Measurements from ENCODE around the gene OPCML. TPM values are rescaled to one million over a fixed set of nuclear protein-coding genes. Genes with fewer than 3 reads are reported as not detected.

Gene OPCML
- total RNA-seq, 1 experiment from 2014 or later, result 0.94 TPM

DNA sequence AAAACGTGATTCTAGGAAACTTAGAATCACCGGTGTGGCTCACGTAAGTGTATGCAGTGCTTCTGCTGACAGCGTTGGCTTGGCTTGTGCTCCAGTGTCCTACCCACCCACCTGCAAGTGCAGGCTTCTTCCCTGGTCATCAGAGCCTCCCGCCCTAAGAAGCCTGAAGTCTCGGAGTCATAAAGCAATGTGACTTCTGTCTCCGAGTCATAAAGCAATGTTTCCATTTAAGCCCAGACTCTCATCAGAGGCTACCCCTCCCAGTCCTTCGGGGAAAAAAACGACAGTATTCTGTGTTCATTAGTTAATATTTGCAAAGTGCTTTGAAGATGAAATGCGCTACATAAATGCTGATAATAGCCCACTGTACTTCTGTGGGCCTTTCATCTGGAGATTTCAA is 293.8 kb downstream of the OPCML start:
- H2BK12ac ChIP-seq (ENCODE audit: insufficient read length, low read depth, low read length), result no peak overlapping the region
- H3K9ac ChIP-seq (ENCODE audit: extremely low read depth, insufficient read length, low read length), result no peak overlapping the region
- no peak overlapping the region for H3K4me3 Mint-ChIP-seq
- no peak overlapping the region for H3K27ac Mint-ChIP-seq
- no peaks in the 10 kb centered on the region for H3K23me2 ChIP-seq (ENCODE audit: insufficient read length, low read depth, low read length, poor library complexity, severe bottlenecking)
- no peak overlapping the region for H2BK120ac ChIP-seq (ENCODE audit: low read depth, low read length, poor library complexity, severe bottlenecking)
- no peak overlapping the region for H4K5ac ChIP-seq (ENCODE audit: insufficient read length, low read depth, low read length)
- H4K91ac ChIP-seq (ENCODE audit: insufficient read length, low read depth, low read length), result no peak overlapping the region
- H3K4me2 ChIP-seq (ENCODE audit: insufficient read depth, insufficient read length, low read length), result no peak overlapping the region
- no peaks in the 10 kb centered on the region for H3K9me3 ChIP-seq (ENCODE audit: control insufficient read depth, low read depth, low read length)
- TF ChIP-seq, protein P1, sequence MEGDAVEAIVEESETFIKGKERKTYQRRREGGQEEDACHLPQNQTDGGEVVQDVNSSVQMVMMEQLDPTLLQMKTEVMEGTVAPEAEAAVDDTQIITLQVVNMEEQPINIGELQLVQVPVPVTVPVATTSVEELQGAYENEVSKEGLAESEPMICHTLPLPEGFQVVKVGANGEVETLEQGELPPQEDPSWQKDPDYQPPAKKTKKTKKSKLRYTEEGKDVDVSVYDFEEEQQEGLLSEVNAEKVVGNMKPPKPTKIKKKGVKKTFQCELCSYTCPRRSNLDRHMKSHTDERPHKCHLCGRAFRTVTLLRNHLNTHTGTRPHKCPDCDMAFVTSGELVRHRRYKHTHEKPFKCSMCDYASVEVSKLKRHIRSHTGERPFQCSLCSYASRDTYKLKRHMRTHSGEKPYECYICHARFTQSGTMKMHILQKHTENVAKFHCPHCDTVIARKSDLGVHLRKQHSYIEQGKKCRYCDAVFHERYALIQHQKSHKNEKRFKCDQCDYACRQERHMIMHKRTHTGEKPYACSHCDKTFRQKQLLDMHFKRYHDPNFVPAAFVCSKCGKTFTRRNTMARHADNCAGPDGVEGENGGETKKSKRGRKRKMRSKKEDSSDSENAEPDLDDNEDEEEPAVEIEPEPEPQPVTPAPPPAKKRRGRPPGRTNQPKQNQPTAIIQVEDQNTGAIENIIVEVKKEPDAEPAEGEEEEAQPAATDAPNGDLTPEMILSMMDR (conservative IDR thresholded peaks at IDR 0.05), result no peak
- no peak overlapping the region for H3K14ac ChIP-seq (ENCODE audit: insufficient read depth, low read length)
- no peak overlapping the region for H3T11ph ChIP-seq (ENCODE audit: low read length)
- no peaks in the 10 kb centered on the region; the same call in 1 of the 2 replicates for H3K4me1 ChIP-seq (ENCODE audit: insufficient read depth, low read length)
- no peak overlapping the region for H3K56ac ChIP-seq (ENCODE audit: insufficient read length, low read depth, low read length)
- H3K79me1 ChIP-seq (ENCODE audit: insufficient read depth, low read depth, low read length, poor library complexity, severe bottlenecking), result no peaks in the 10 kb centered on the region
- no peak overlapping the region for H3K27ac ChIP-seq (ENCODE audit: insufficient read length, low read depth, low read length)
- H3K18ac ChIP-seq (ENCODE audit: insufficient read length, low read depth, low read length), result no peak overlapping the region
- H2BK20ac ChIP-seq (ENCODE audit: low read depth, low read length, poor library complexity, severe bottlenecking), result no peak overlapping the region
- H2BK5ac ChIP-seq (ENCODE audit: insufficient read length, low read length), result no peak overlapping the region
- H2AFZ ChIP-seq (ENCODE audit: low read length), result no peak overlapping the region
- no peaks in the 10 kb centered on the region for H4K20me1 ChIP-seq (ENCODE audit: control insufficient read depth, insufficient read depth, insufficient read length)
- peaks cover 4% of the 10 kb centered on the region in 2 experiments for H3K9me3 Mint-ChIP-seq
- H3K23ac ChIP-seq (ENCODE audit: insufficient read length, low read depth, low read length), result no peak overlapping the region
- H3K27me3 ChIP-seq (ENCODE audit: insufficient read depth, low read length), result no peaks in the 10 kb centered on the region
- H3K4me1 Mint-ChIP-seq, result peaks cover 31 to 36% of the 10 kb centered on the region in 2 experiments
- no peak overlapping the region for H2AK5ac ChIP-seq (ENCODE audit: insufficient read length, low read length)
- H4K8ac ChIP-seq (replicated peaks; ENCODE audit: insufficient read length, low read depth, low read length), result no peak overlapping the region
- H2BK15ac ChIP-seq (ENCODE audit: low read depth, low read length), result no peak overlapping the region
- H3K36me3 Mint-ChIP-seq (ENCODE audit: insufficient read depth in 1 of 3, low read depth in 3 of 3), result peaks cover 0 to 4% (median 4%) of the 10 kb centered on the region in 3 experiments; a peak in 6 of 7 replicates
- no CpG with 5 or more reads among the region's 10 CpGs for WGBS (ENCODE audit: extremely low coverage, insufficient read length, low lambda C conversion rate)
- DNase-seq, result no peak
- peaks cover 2% of the 10 kb centered on the region for H3K27me3 Mint-ChIP-seq (ENCODE audit: low read depth)
- no peak overlapping the region for H3K4ac ChIP-seq (ENCODE audit: low read depth, low read length)
- H3K79me2 ChIP-seq (ENCODE audit: insufficient read depth, low read length), result no peaks in the 10 kb centered on the region

All from H9 (cell line).